Fibroblast of the aortic adventitia (primary cell): ENCODE results near the gene ADCY2. TPM values are rescaled to one million over a fixed set of nuclear protein-coding genes. Genes with fewer than 3 reads are reported as not detected.

Source experiments
- DNase-seq: peaks from one replicate; pipeline ENCODE4 v3.0.0-alpha.2; 2010; ENCODE audit warnings: low read depth
- H3K4me3 ChIP-seq: 2 replicates; pipeline ENCODE4 v1.5.1; 2011; ENCODE audit warnings: low read depth, mild to moderate bottlenecking, control low read depth, low read length, moderate library complexity
- total RNA-seq: library from RNA; depleted of rRNA; stranded (reverse); fragments of >200 nt; gene quantifications from 2 replicates; pipeline ENCODE4 v1.2.3, GENCODE V29; 2012; ENCODE audit warnings: low replicate concordance
- TF ChIP-seq, protein P1 (sequence below): IDR thresholded peaks from 2 replicates; pipeline ENCODE4 v1.5.1; 2011; ENCODE audit warnings: mild to moderate bottlenecking, low read length, control low read depth, inconsistent platforms; ENCODE audit not compliant: insufficient read depth

ADCY2 gene
- total RNA-seq, 1 donor: 0.09 TPM

GRCh38 chr5:7586480-7586879 is 190.5 kb downstream of the ADCY2 start:
- H3K4me3 ChIP-seq: no peak overlapping the region
- TF ChIP-seq, protein P1, sequence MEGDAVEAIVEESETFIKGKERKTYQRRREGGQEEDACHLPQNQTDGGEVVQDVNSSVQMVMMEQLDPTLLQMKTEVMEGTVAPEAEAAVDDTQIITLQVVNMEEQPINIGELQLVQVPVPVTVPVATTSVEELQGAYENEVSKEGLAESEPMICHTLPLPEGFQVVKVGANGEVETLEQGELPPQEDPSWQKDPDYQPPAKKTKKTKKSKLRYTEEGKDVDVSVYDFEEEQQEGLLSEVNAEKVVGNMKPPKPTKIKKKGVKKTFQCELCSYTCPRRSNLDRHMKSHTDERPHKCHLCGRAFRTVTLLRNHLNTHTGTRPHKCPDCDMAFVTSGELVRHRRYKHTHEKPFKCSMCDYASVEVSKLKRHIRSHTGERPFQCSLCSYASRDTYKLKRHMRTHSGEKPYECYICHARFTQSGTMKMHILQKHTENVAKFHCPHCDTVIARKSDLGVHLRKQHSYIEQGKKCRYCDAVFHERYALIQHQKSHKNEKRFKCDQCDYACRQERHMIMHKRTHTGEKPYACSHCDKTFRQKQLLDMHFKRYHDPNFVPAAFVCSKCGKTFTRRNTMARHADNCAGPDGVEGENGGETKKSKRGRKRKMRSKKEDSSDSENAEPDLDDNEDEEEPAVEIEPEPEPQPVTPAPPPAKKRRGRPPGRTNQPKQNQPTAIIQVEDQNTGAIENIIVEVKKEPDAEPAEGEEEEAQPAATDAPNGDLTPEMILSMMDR: no peak
- no peak for DNase-seq

DNA sequence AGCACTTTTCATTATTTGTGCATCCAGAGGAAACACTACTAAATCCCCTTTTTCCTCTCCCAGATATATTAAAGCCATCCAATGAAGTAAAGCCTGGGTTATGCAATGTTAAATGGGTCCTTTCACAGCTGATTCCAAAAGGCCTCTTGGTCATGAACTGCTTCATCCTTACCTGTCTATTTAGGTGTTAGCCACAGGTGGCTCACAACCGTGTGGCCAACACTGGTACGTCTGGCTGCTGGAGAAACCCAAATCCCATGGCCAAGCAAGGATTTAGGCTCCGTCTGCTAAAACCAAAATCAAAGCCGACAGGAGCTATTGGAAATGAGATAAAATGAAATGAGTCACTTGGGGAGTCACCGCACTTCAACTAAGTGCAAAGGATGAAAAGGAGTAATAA is 193.9 kb downstream of the ADCY2 start:
- H3K4me3 ChIP-seq: no peak overlapping the region
- TF ChIP-seq, protein P1: no peak

GRCh38 chr5:7592910-7593309 is 197.0 kb downstream of the ADCY2 start:
- H3K4me3 ChIP-seq: no peak overlapping the region
- TF ChIP-seq, protein P1: no peak
- no peak for DNase-seq

More for the DNA sequence above, 193.9 kb downstream of the ADCY2 start:
- no peak for DNase-seq

DNA sequence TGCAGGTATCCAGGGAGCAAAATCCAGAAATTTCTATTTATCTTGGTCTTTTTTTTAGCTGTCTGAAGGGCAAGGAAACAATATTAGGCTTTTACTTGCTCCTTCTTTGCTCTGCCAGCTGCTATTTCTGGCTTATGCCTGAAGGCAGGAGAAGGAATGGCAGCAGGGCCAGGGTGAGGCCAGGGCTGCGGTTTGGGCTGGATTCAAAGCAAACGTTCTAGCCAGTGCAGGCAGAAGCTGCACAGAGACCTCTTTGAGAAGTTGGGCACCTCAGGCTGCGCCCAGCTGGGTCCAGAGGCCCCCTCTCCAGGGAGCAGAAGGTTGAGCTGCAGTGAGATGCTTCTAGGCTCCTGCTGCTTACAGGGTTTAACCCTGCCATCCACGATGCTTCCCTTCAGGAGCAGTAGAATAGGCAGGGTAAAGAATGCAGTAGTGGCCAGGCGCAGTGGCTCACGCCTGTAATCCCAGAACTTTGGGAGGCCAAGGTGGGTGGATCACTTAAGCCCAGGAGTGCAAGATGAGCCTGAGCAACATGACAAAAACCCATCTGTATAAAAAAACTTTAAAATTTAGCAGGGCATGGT is 201.2 kb downstream of the ADCY2 start:
- DNase-seq: no peak
- TF ChIP-seq, protein P1: no peak
- H3K4me3 ChIP-seq: no peak overlapping the region

DNA sequence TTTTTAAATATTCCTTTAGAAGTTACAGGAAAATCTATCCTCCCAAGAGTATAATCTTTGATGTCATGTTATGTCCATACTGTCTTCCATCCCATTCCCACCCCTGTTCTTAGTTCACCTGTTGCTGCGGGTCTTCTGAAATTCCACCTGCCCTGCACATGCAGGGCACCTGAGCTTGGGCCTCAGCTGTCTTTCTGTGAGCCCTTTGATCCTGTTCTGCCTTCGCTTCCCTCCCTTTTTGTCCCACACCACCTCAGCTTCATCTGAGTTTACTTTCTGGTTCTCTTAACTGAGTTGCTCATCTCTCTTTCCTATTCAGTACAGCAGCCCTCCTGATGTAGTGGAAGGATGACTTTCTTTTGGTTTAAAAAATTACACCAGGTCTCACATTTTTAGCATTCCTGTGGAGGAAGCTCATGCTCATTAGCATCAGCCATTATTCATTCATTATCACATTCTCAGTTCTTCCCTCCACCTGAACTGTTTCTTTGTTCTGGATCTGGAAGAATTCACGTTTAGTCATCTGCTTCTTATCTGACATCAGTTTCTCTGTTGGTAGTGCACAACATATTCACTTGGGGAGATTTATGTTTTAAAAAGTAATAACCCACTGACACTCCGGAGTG is 211.0 kb downstream of the ADCY2 start:
- TF ChIP-seq, protein P1: no peak
- DNase-seq: no peak
- H3K4me3 ChIP-seq: no peak overlapping the region

DNA sequence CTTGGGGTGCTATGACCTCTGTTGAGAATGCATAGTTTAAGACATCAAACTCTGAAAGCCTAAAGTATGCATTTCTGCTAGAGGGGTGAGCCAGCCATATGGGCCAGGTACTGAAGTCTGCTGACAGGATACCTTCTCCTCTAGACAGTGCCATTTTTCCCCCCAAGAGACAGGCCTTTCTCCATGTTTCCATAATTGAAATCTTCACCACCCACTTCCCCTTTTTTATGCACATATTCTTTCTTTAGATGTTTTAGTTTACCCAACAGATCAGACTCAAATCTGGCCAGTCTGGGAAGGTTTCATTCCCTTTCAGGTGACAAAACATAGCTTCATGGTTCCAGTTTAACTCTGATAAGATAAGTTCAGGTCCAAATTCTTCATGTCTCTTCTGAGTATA is 212.8 kb downstream of the ADCY2 start:
- TF ChIP-seq, protein P1: no peak
- no peak overlapping the region for H3K4me3 ChIP-seq
- no peak for DNase-seq
